Hepatocyte (in vitro differentiated cells): ENCODE measurements around the gene SLC6A20. TPM values are rescaled to one million over a fixed set of nuclear protein-coding genes. Genes with fewer than 3 reads are reported as not detected.

Experiments used
- DNase-seq: peaks from one replicate; pipeline ENCODE4 v3.0.0-alpha.2; 2016; ENCODE audit warnings: low spot score
- H2AFZ ChIP-seq: fragments of 200-600 bp; sonication (generic); 2 replicates; pipeline ENCODE4 v1.6.0; 2016; ENCODE audit warnings: antibody characterized with exemption, mild to moderate bottlenecking
- H3K27ac ChIP-seq: fragments of 200-600 bp; sonication (generic); 2 replicates; pipeline ENCODE4 v1.5.1; 2016; ENCODE audit warnings: mild to moderate bottlenecking
- H3K27me3 ChIP-seq: fragments of 200-600 bp; sonication (generic); 2 replicates; pipeline ENCODE4 v1.6.1; 2016
- H3K36me3 ChIP-seq: fragments of 200-600 bp; sonication (generic); replicated peaks from 2 replicates; pipeline ENCODE4 v1.5.1; 2016; ENCODE audit warnings: low read depth; ENCODE audit not compliant: insufficient read depth
- H3K4me1 ChIP-seq: fragments of 200-600 bp; sonication (generic); 2 replicates; pipeline ENCODE4 v1.5.1; 2016; ENCODE audit warnings: mild to moderate bottlenecking, moderate library complexity; ENCODE audit not compliant: insufficient read depth
- H3K4me2 ChIP-seq: fragments of 200-600 bp; sonication (generic); 2 replicates; pipeline ENCODE4 v1.6.0; 2016
- H3K4me3 ChIP-seq: fragments of 200-600 bp; sonication (generic); 2 replicates; pipeline ENCODE4 v1.5.1; 2016; ENCODE audit warnings: mild to moderate bottlenecking
- H3K79me2 ChIP-seq: fragments of 200-600 bp; sonication (generic); 2 replicates; pipeline ENCODE4 v1.6.0; 2017; ENCODE audit warnings: mild to moderate bottlenecking
- H3K9me2 ChIP-seq: fragments of 200-600 bp; sonication (generic); replicated peaks from 2 replicates; pipeline ENCODE4 v1.6.0; 2017; ENCODE audit warnings: mild to moderate bottlenecking; ENCODE audit not compliant: insufficient read depth
- H3K9me3 ChIP-seq: fragments of 200-600 bp; sonication (generic); 2 replicates; pipeline ENCODE4 v1.5.1; 2016; ENCODE audit warnings: low read depth, mild to moderate bottlenecking
- H4K20me1 ChIP-seq: fragments of 200-600 bp; sonication (generic); 2 replicates; pipeline ENCODE4 v1.6.0; 2016; ENCODE audit warnings: mild to moderate bottlenecking; ENCODE audit not compliant: insufficient read depth, poor library complexity, severe bottlenecking
- EZH2 ChIP-seq: fragments of 200-600 bp; sonication (generic); IDR thresholded peaks from 2 replicates; pipeline ENCODE4 v1.6.1; 2016; ENCODE audit warnings: antibody characterized with exemption, mild to moderate bottlenecking, borderline replicate concordance
- EZH2phosphoT487 ChIP-seq: fragments of 200-600 bp; sonication (generic); IDR thresholded peaks from one replicate; pipeline ENCODE4 v1.6.1; 2018; ENCODE audit warnings: antibody characterized with exemption, mild to moderate bottlenecking, low read depth, moderate library complexity; ENCODE audit not compliant: unreplicated experiment, severe bottlenecking
- WGBS: methylation state at CpG from one replicate; pipeline ENCODE4 v1.1.6; 2016; ENCODE audit warnings: low lambda C conversion rate; ENCODE audit errors: missing lambda C conversion rate; 5-methylcytosine and 5-hydroxymethylcytosine counted together
- polyA plus RNA-seq: library from polyadenylated mRNA; unstranded; fragments of >200 nt; fragmentation: Nextera tagmentation; extraction: Ambion mirVana; gene quantifications from 2 replicates; pipeline ENCODE4 v1.2.1, GENCODE V29; 2016
- total RNA-seq: library from RNA; depleted of rRNA; stranded (reverse); fragments of >200 nt; gene quantifications from 2 replicates; pipeline ENCODE4 v1.2.3, GENCODE V29; 2014
- TF ChIP-seq, protein P1 (sequence below): fragments of 200-600 bp; sonication (generic); IDR thresholded peaks from 2 replicates; pipeline ENCODE4 v1.5.1; 2016; ENCODE audit warnings: antibody characterized with exemption, mild to moderate bottlenecking; ENCODE audit not compliant: poor library complexity

SLC6A20 gene
- total and polyA plus RNA-seq, 2 experiments from 2014 or later: 5.7 to 9.6 TPM

DNA sequence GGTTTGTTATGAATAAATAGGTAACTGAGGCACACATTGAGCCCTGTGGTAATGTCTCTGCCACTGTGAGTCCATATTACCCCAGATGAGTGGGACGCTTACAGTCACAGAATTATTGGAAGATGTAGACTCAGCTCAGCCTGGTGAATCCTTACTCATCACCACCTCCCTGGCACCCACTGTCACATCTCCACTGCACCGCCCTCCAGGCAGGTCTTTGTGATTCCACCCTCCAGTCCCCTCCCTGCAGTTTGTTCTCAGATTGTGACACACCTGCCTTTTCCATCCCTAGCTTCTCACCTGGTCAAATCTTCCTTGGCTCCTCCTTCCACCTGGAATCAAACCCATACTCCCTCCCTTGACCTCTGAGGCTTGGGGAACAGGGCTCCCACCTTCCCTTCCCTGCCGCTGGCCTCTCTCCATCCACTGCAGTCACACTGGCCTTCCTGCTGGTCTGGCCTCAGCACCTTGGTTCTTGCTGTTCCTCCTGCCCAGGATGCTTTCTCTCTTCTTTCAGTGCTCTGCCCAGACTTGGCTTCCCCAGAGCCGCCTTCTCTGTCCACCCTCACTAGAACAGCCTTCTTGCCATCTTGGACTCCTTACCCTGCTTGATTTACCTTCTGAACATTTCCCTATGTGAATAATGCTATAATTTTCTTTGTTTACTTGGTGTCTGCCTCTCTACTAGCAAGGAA lies 9.4 kb downstream of the SLC6A20 start:
- Histone ChIP-seq H3K4me2 (no peak overlapping the region), H3K27me3 (no peaks in the 10 kb centered on the region), H3K9me3 (no peaks in the 10 kb centered on the region), H2AFZ (no peak overlapping the region), H3K27ac (no peak overlapping the region), H3K4me1 (no peaks in the 10 kb centered on the region), H3K4me3 (no peak overlapping the region), H3K9me2 (no peaks in the 10 kb centered on the region), H4K20me1 (no peaks in the 10 kb centered on the region), H3K36me3 (no peaks in the 10 kb centered on the region), H3K79me2 (no peaks in the 10 kb centered on the region)
- no peak for DNase-seq
- TF ChIP-seq EZH2 (no peak), EZH2phosphoT487 (no peak)
- TF ChIP-seq, protein P1, sequence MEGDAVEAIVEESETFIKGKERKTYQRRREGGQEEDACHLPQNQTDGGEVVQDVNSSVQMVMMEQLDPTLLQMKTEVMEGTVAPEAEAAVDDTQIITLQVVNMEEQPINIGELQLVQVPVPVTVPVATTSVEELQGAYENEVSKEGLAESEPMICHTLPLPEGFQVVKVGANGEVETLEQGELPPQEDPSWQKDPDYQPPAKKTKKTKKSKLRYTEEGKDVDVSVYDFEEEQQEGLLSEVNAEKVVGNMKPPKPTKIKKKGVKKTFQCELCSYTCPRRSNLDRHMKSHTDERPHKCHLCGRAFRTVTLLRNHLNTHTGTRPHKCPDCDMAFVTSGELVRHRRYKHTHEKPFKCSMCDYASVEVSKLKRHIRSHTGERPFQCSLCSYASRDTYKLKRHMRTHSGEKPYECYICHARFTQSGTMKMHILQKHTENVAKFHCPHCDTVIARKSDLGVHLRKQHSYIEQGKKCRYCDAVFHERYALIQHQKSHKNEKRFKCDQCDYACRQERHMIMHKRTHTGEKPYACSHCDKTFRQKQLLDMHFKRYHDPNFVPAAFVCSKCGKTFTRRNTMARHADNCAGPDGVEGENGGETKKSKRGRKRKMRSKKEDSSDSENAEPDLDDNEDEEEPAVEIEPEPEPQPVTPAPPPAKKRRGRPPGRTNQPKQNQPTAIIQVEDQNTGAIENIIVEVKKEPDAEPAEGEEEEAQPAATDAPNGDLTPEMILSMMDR: no peak
- WGBS: 67% methylated on average over 4 of the region's 4 CpGs

DNA sequence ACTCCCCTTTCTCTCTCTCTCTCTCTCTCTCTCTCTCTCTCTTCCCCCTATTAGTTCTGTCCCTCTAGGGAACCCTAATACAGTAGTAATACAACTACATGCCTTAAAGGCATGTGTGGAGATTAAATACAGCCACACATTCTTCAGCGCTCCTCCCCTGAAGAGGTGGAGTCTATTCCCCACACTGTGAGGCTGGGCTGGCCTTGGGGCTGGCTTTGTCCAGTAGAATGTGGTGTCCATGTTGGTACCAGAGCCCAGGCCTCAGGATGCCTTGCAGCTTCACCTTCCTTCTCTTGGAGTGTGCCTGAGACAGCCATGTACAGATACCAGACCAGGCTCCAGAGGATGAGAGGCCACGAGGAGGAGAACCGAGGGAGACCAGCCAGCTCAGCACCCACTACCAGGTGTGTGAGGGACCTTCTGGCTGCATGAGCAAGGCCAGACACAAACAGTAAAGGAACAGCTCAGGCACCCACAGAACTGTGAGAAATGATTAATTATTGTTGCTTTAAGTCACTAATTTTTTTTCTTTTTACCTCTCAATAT lies 10.7 kb downstream of the SLC6A20 start:
- H2AFZ ChIP-seq: no peak overlapping the region
- H3K4me3 ChIP-seq: no peak overlapping the region
- no peaks in the 10 kb centered on the region for H4K20me1 ChIP-seq
- no peaks in the 10 kb centered on the region for H3K9me3 ChIP-seq
- no peaks in the 10 kb centered on the region for H3K9me2 ChIP-seq
- no peaks in the 10 kb centered on the region for H3K36me3 ChIP-seq
- TF ChIP-seq EZH2phosphoT487: no peak
- TF ChIP-seq EZH2: no peak
- TF ChIP-seq, protein P1: no peak
- no peaks in the 10 kb centered on the region for H3K27me3 ChIP-seq
- H3K27ac ChIP-seq: no peak overlapping the region
- no peaks in the 10 kb centered on the region for H3K79me2 ChIP-seq
- H3K4me1 ChIP-seq: no peaks in the 10 kb centered on the region
- no peak for DNase-seq
- no peak overlapping the region for H3K4me2 ChIP-seq
- WGBS: 91% methylated on average over 3 of the region's 3 CpGs

DNA sequence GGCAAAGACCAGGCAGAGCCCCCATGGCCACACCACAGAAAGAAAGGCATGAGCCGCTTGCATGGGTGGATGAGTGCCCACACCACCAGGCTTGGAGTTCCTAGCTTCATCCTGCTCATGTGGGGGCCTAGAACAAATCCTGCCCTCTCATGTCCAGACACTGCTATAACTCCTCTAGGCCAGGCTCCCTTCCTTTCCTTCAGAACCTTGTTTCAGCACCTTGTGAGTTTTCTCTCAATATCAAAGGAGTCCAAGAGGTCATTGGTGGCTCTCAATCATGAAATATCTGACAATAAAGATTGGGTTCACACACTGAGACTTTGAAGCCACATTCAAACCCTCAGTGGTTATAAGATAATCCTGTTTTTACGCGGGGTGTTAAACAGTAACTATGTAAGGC lies 12.7 kb downstream of the SLC6A20 start:
- H3K27ac ChIP-seq: no peak overlapping the region
- H3K79me2 ChIP-seq: no peaks in the 10 kb centered on the region
- no peaks in the 10 kb centered on the region for H3K27me3 ChIP-seq
- no peak for DNase-seq
- no peak overlapping the region for H2AFZ ChIP-seq
- H4K20me1 ChIP-seq: no peaks in the 10 kb centered on the region
- no peak overlapping the region for H3K4me2 ChIP-seq
- no peaks in the 10 kb centered on the region for H3K9me2 ChIP-seq
- no peaks in the 10 kb centered on the region for H3K9me3 ChIP-seq
- H3K4me1 ChIP-seq: no peaks in the 10 kb centered on the region
- 95% methylated on average over 3 of the region's 3 CpGs for WGBS
- no peaks in the 10 kb centered on the region for H3K36me3 ChIP-seq
- TF ChIP-seq EZH2phosphoT487 (no peak), EZH2 (no peak)
- TF ChIP-seq, protein P1: no peak
- no peak overlapping the region for H3K4me3 ChIP-seq
